SKM-1 treated with dmso at 0.1 percent for 144 hours (cell line): ENCODE data around the gene SH2D7.
A peak's percentile ranks its signal among the peaks of the same experiment; 100 is the strongest.

Experiments
- DNase-seq: peaks from one replicate; lab custom pipeline; 2025; ENCODE audit not compliant: unreplicated experiment; lab: John Stamatoyannopoulos, UW

SH2D7 gene

DNA sequence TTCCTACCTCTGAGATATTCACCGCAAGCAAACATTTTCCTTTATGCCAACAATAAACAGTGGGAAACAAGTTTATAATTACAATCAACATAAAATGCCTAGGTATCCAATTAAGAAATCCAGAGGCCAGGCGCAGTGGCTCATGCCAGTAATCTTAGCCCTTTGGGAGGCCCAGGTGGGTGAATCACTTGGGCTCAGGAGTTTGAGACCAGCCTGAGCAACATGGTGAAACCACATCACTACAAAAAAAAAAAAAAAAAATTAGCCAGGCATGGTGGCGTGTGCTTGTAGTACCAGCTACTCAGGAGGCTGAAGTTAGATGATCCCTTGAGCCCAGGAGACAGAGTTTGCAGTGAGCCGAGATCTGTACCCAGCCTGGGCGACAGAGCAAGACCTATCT is 32.1 kb upstream of the SH2D7 start:
- DNase-seq, result no peak

- no peak for DNase-seq
These were observed 30.4 kb upstream of the SH2D7 start for GRCh38 chr15:78061963-78062427.

GRCh38 chr15:78063217-78063616 is 29.1 kb upstream of the SH2D7 start:
- DNase-seq, result no peak

DNA sequence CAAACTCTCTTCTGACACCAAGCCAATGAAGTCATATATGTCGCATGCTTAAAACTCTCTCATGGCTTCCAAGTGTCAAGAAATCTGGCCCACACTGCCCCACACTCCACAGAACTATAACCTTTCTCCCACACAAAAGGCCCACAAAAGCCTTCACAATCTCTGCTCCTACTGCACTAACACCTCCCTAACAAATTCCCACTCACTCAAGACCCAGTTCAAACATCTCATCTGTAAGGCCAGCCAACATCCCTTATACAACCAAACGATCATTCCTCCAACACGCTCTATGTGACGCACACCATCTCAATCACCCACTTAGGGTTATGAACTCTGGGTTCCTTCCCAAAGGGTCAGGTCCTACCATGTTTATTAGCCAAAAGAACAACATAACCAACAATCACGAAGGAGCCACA is 28.4 kb upstream of the SH2D7 start:
- DNase-seq, result no peak

DNA sequence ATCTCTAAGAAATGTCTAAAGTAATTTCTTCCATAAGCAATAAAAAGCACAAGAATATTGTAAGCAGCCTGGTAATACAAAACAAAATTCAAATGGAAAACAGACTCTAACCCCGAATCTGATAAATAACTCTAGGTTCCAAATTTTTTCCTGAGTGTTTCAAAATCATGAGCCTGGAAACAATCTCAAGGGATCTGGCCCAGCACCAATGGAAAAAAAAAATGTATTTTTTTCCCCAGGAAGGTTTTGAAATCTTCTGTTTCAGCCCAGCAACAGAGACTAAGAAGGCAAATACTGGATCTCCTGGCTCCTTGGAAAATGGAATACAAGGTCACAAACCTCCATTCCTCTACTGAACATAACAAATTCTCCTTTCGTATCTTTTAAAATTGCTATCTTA is 27.8 kb upstream of the SH2D7 start:
- DNase-seq, result no peak

DNA sequence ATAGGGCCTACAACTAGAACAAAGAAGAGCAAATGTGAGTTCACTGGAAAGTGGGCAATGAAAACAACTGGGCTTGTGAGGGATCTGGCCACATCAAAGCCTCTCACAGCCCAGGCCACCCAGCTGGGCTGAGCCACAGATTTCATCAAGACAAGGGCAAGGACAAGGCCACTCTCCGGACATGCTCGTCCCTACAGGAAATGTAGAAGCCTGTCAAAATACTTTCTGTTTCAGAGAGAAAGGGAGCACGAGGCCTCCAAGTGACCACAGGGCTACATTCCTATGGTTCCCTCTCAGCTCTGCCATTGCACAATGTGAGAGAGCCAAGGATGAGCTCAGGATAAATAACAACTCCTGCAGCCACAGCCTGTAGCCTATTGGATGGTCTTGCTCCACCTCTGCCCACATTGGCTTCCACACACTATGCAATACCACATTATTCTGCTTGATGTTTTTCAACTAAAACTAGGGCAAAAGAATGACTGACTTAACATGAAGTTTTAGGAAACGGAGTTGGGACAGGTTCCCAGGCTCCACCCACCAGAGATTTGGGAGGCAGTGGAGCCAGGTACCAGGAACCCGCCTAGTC is 27.0 kb upstream of the SH2D7 start:
- peak; percentile 83 for DNase-seq

GRCh38 chr15:78065973-78066946 is 26.1 kb upstream of the SH2D7 start:
- no peak for DNase-seq

DNA sequence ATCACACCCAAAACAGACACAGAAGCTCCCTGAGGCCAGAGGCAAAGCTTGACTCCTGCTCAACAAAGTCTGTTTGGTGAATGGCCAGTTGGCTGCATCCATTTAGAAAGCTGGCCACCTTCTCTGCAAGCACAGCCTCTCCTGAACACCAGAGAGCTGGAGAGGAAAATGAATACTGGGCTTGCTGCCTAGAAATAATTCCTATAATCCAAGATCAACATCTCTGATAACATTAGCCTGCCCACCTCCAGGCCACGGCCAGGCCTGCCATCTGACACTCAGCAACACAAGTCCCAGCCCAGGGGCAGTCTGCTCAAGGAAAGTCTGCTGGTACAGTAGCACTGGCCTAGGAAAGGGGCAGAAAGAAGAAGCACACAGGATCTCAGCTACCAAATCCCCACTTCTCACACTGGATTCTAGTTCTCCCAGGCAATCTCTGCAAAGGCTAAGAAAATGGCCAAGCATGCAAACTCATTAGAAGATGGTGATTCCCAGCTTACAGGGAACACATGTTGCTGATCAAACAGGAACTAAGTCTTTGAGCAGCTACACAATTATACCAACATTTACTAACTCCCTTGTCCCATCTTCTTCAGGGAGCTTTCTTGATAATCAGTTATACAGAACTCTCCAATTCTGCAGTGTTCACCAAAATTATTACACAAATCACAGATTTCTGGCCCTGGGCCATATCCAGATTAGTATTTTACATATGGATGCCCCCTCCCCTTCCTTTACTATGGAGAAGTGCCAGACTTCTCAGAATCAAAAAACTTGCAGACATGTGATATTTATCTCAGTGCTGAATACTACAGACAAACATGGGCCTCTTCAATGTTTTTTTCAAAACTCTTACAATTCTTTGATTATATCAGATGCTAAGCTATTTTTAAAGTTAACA is 24.8 kb upstream of the SH2D7 start:
- DNase-seq, result no peak

DNA sequence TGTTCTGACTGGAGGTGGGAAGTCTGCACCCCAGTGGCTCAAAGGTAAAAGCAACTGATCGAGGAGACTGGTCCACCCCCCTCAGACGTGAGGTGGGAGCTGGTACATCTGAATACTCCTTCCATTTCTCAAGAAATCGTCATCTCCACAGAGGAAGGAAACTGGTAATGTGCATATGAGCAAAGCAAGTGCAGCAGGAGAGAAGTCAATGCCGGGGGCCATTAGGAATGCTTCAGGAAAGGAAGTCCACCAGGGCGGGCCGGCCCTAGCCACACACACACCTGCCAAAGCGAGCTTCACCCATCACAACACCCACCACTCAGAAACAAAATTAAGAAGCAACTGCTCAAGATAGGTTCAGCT is 23.3 kb upstream of the SH2D7 start:
- DNase-seq, result no peak

- no peak for DNase-seq
These were observed 22.8 kb upstream of the SH2D7 start for GRCh38 chr15:78069462-78070029.

- DNase-seq, result peak; percentile 53
These were observed 22.2 kb upstream of the SH2D7 start for GRCh38 chr15:78070049-78070700.

- no peak for DNase-seq
These were observed 21.0 kb upstream of the SH2D7 start for GRCh38 chr15:78071383-78071782.

- DNase-seq, result no peak
These were observed 20.1 kb upstream of the SH2D7 start for GRCh38 chr15:78072080-78072892.

DNA sequence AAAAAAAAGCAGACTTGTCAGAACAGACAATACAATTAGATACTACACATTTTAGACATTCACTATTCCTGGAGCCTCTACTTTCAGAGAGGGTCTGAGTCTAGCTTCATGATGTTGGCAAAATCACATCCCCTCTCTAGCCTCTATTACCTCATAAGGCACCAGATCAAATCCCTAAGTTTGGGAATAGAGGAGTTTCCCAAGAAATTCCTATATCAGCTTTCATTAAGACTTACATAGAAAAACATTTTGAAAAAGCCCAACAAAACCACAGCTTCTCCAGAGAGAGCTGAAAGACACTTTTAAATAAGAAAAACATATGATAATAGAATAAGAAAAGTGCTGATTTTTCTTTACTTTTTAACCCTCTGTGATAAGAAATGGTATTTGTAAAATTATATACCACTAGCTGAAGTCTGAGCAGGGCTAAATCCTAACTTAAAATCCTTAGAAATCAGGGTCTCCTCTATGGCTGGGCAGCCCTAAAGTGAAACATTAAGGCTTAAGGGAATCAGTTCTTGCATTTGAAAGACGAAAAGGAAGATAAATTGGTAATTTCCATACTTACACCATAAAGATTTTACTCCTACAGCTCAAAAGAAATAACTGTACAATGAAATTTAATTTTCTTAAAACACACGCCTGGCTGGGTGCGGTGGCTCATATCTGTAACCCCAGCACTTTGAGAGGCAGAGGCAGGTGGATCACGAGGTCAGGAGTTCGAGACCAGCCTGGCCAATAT is 19.1 kb upstream of the SH2D7 start:
- no peak for DNase-seq

GRCh38 chr15:78075490-78076230 is 16.7 kb upstream of the SH2D7 start:
- DNase-seq, result no peak

DNA sequence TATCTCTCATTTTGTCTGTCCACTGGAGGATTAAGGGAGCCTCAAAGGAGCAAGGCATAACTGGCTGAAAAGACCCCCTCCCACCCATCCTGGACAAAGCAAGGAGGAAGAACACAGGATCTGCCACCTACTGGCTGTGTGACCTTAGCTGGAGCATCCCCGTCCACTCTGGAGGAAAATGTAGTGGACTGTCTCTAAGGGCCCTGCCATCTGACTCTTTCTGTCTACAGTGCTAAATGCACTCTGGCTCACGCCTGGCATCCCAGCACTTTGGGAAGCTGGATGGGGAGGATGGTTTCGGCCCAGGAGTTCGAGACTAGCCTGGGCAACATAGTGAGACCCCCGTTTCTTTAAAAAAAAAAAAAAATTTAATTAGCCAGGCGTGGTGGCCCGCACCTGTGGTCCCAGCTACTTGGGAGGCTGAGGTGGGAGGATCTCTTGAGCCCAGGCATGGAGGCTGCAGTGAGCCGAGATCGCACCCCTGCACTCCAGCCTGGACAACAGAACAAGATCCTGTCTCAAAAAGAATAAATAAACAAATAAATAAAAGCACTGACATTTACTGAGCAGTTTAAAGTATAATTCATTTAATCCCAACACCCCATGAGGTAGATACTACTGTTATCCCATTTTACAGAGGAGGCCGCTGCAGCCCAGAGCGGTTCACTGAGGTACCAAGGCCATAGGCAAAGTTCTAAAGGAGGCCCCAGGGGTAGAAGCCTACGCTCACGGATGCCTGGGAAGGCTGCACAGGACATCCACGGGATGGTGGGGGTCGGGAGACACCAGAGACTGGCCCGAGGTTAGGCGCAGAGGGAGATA is 15.9 kb upstream of the SH2D7 start:
- no peak for DNase-seq

DNA sequence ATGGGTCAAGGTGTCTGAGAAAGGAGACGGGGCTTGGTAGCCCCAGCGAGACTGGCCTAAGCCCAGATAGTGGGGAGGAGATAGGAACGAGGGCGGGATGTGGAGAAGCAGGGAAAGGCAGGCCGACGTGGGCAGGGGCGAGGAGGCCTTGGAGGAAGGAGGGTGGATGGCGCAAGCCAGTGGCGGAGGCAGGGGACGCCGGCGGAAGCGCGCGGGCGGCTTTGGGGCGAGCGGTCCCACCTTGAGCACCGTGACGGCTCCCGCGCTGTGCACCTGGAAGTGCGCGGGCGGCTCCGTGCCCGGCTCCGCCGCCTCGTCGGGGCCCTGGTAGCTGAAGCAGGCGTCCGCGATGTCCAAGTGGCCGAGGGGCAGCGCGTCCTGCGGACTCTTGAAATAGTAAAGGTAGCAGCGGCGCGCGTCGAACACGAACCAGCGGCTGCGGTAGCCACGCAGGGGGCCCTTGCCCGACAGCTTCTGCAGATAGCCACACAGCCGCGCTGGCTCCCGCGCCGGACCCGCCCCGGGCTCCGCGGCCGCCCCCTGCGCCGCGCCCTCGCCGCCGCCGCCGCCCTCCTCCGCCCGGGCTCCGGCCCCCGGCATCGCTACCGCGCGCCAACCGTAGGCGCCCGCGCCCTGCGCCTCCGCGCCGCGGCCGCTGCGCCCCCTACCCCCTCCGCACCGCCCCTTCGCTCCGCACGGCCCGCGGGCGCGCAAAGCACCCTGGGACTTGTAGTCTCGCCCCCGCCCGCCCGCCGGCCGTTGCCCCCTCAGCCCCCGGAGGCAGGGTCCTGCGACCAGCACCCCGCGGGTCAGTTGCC is 15.1 kb upstream of the SH2D7 start, which contains the start of gene TBC1D2B:
TSS of gene TBC1D2B (minus strand) at position 659 of the 818 bp plus-strand sequence. CDS start at position 600, 59 bp downstream.
- DNase-seq, result peak; percentile 46
